8988T (cell line): ENCODE data around the gene KLK1.

Source experiments
- DNase-seq: peaks from one replicate; pipeline ENCODE4 v3.0.0; 2011

Gene KLK1

GRCh38 chr19:50823389-50824042 lies at the start of gene KLK1:
KLK1 (minus strand) TSS chr19:50823787; CDS start chr19:50823748, 39 bp downstream.
- DNase-seq: no peak

- no peak for DNase-seq
Observed at GRCh38 chr19:50873056-50873455, 49.5 kb upstream of the KLK1 start, which contains the start of gene KLK2. KLK2 (plus strand) TSS chr19:50873439; CDS start chr19:50873474, 35 bp downstream.

GRCh38 chr19:50870417-50871089 lies 47.0 kb upstream of the KLK1 start:
- DNase-seq: no peak

GRCh38 chr19:50869479-50869878 lies 45.9 kb upstream of the KLK1 start:
- DNase-seq: no peak

GRCh38 chr19:50861496-50862286 lies 38.1 kb upstream of the KLK1 start:
- DNase-seq: no peak

GRCh38 chr19:50861010-50861409 lies 37.4 kb upstream of the KLK1 start:
- no peak for DNase-seq

GRCh38 chr19:50859849-50860248 lies 36.3 kb upstream of the KLK1 start:
- no peak for DNase-seq

- no peak for DNase-seq
Observed at GRCh38 chr19:50858886-50859285, 35.3 kb upstream of the KLK1 start.

GRCh38 chr19:50857366-50857765 lies 33.8 kb upstream of the KLK1 start:
- DNase-seq: no peak

- DNase-seq: no peak
Observed at GRCh38 chr19:50854636-50855410, 31.2 kb upstream of the KLK1 start, which contains the start of gene KLK3. KLK3 (plus strand) TSS chr19:50854915; CDS start chr19:50854956, 41 bp downstream.

- no peak for DNase-seq
Observed at GRCh38 chr19:50851620-50852019, 28.0 kb upstream of the KLK1 start.

GRCh38 chr19:50850738-50851137 lies 27.2 kb upstream of the KLK1 start:
- no peak for DNase-seq

- no peak for DNase-seq
Observed at GRCh38 chr19:50844296-50844935, 20.8 kb upstream of the KLK1 start.

- DNase-seq: no peak
Observed at GRCh38 chr19:50843701-50844221, 20.2 kb upstream of the KLK1 start.

- no peak for DNase-seq
Observed at GRCh38 chr19:50843205-50843604, 19.6 kb upstream of the KLK1 start.

GRCh38 chr19:50842130-50842529 lies 18.5 kb upstream of the KLK1 start:
- DNase-seq: no peak

- DNase-seq: no peak
Observed at GRCh38 chr19:50839712-50840655, 16.4 kb upstream of the KLK1 start.

GRCh38 chr19:50838239-50838638 lies 14.7 kb upstream of the KLK1 start:
- DNase-seq: peak; percentile 65

- no peak for DNase-seq
Observed at GRCh38 chr19:50837300-50837699, 13.7 kb upstream of the KLK1 start.

GRCh38 chr19:50836543-50837195 lies 13.1 kb upstream of the KLK1 start:
- no peak for DNase-seq
